HG02884 (cell line): ENCODE results near the gene TIFAB.

Experiments used
- ATAC-seq: cut with Tn5 transposase; IDR thresholded peaks from one replicate; pipeline ENCODE4 v1.9.1; 2021; ENCODE audit warnings: mild to moderate bottlenecking, moderate library complexity; ENCODE audit not compliant: unreplicated experiment

The TIFAB gene

GRCh38 chr5:135460246-135461033 lies 8.3 kb upstream of the TIFAB start:
- no peak for ATAC-seq

GRCh38 chr5:135458921-135459331 lies 6.8 kb upstream of the TIFAB start:
- ATAC-seq = no peak

- ATAC-seq = no peak
Measured at GRCh38 chr5:135458356-135458755, 6.2 kb upstream of the TIFAB start.

GRCh38 chr5:135457424-135458071 lies 5.4 kb upstream of the TIFAB start:
- ATAC-seq = peak; percentile 64

- ATAC-seq = peak; percentile 67
Measured at GRCh38 chr5:135456238-135457099, 4.3 kb upstream of the TIFAB start.

- no peak for ATAC-seq
Measured at GRCh38 chr5:135455876-135456237, 3.7 kb upstream of the TIFAB start.

- no peak for ATAC-seq
Measured at GRCh38 chr5:135454946-135455345, 2.8 kb upstream of the TIFAB start.

- no peak for ATAC-seq
Measured at GRCh38 chr5:135453613-135454012, 1.5 kb upstream of the TIFAB start.

GRCh38 chr5:135451581-135452320 lies 400 bp downstream of the TIFAB start:
- no peak for ATAC-seq

GRCh38 chr5:135450952-135451351 lies 1.2 kb downstream of the TIFAB start:
- no peak for ATAC-seq

GRCh38 chr5:135450336-135450735 lies 1.8 kb downstream of the TIFAB start:
- ATAC-seq = no peak

GRCh38 chr5:135449644-135450043 lies 2.5 kb downstream of the TIFAB start:
- no peak for ATAC-seq

- ATAC-seq = no peak
Measured at GRCh38 chr5:135448791-135449507, 3.2 kb downstream of the TIFAB start.

- no peak for ATAC-seq
Measured at GRCh38 chr5:135448071-135448739, 3.9 kb downstream of the TIFAB start.

- no peak for ATAC-seq
Measured at GRCh38 chr5:135447298-135447929, 4.7 kb downstream of the TIFAB start, which contains the start of gene DCANP1. Gene DCANP1 (minus strand): TSS chr5:135447348. CDS start chr5:135447108, 240 bp downstream.

- no peak for ATAC-seq
Measured at GRCh38 chr5:135446615-135447014, 5.5 kb downstream of the TIFAB start.

GRCh38 chr5:135446206-135446605 lies 5.9 kb downstream of the TIFAB start:
- no peak for ATAC-seq

- ATAC-seq = no peak
Measured at GRCh38 chr5:135445306-135445985, 6.7 kb downstream of the TIFAB start.

- no peak for ATAC-seq
Measured at GRCh38 chr5:135444881-135445280, 7.3 kb downstream of the TIFAB start.
